Astrocyte of the hippocampus (primary cell): Measurements from ENCODE around the gene ERICH3.

Source experiments
- DNase-seq: peaks from one replicate; pipeline ENCODE4 v3.0.0; 2011; ENCODE audit warnings: low read depth, low spot score

ERICH3 gene

GRCh38 chr1:74592580-74593355 is 80.8 kb downstream of the ERICH3 start:
- no peak for DNase-seq

- DNase-seq, result no peak
Observed at GRCh38 chr1:74591949-74592348, 81.6 kb downstream of the ERICH3 start.

- DNase-seq, result no peak
Observed at GRCh38 chr1:74590288-74590687, 83.3 kb downstream of the ERICH3 start.

- peak; percentile 12 for DNase-seq
Observed at GRCh38 chr1:74587888-74588287, 85.7 kb downstream of the ERICH3 start.

GRCh38 chr1:74586253-74586897 is 87.2 kb downstream of the ERICH3 start:
- no peak for DNase-seq

- no peak for DNase-seq
Observed at GRCh38 chr1:74584185-74584584, 89.4 kb downstream of the ERICH3 start.

GRCh38 chr1:74583397-74583796 is 90.2 kb downstream of the ERICH3 start:
- no peak for DNase-seq

- no peak for DNase-seq
Observed at GRCh38 chr1:74579425-74579824, 94.2 kb downstream of the ERICH3 start.

GRCh38 chr1:74578101-74578500 is 95.5 kb downstream of the ERICH3 start:
- DNase-seq, result no peak

- DNase-seq, result no peak
Observed at GRCh38 chr1:74571891-74572290, 101.7 kb downstream of the ERICH3 start.

- DNase-seq, result no peak
Observed at GRCh38 chr1:74571493-74571800, 102.1 kb downstream of the ERICH3 start.

- DNase-seq, result no peak
Observed at GRCh38 chr1:74570797-74571492, 102.6 kb downstream of the ERICH3 start.

- DNase-seq, result peak; percentile 58
Observed at GRCh38 chr1:74549932-74550331, 123.7 kb downstream of the ERICH3 start.

GRCh38 chr1:74548961-74549750 is 124.4 kb downstream of the ERICH3 start:
- DNase-seq, result no peak

- no peak for DNase-seq
Observed at GRCh38 chr1:74545821-74546220, 127.8 kb downstream of the ERICH3 start.

- DNase-seq, result peak; percentile 88
Observed at GRCh38 chr1:74534241-74534640, 139.4 kb downstream of the ERICH3 start.

GRCh38 chr1:74531796-74532195 is 141.8 kb downstream of the ERICH3 start:
- DNase-seq, result no peak

GRCh38 chr1:74530892-74531291 is 142.7 kb downstream of the ERICH3 start:
- DNase-seq, result no peak

GRCh38 chr1:74528123-74528522 is 145.5 kb downstream of the ERICH3 start:
- no peak for DNase-seq

GRCh38 chr1:74526708-74527107 is 146.9 kb downstream of the ERICH3 start:
- DNase-seq, result no peak

GRCh38 chr1:74523873-74524480 is 149.6 kb downstream of the ERICH3 start:
- DNase-seq, result peak; percentile 79

- peak; percentile 75 for DNase-seq
Observed at GRCh38 chr1:74522148-74522547, 151.4 kb downstream of the ERICH3 start.
